Ishikawa (cell line): ENCODE data around the gene CAMK2D.

Source experiments
- CREB1 ChIP-seq: IDR thresholded peaks from 2 replicates; pipeline ENCODE4 v1.6.1; 2012; ENCODE audit warnings: low read depth
- EGR1 ChIP-seq: IDR thresholded peaks from 2 replicates; pipeline ENCODE4 v1.6.1; 2012
- EP300 ChIP-seq: IDR thresholded peaks from 2 replicates; pipeline ENCODE4 v1.6.1; 2012; ENCODE audit warnings: borderline replicate concordance
- FOXM1 ChIP-seq: IDR thresholded peaks from 2 replicates; pipeline ENCODE4 v1.6.1; 2012; ENCODE audit warnings: low read depth, borderline replicate concordance
- NFIC ChIP-seq: IDR thresholded peaks from 2 replicates; pipeline ENCODE4 v1.6.1; 2012
- RAD21 ChIP-seq: IDR thresholded peaks from 2 replicates; pipeline ENCODE4 v1.6.1; 2012; ENCODE audit warnings: low read depth
- REST ChIP-seq: IDR thresholded peaks from 2 replicates; pipeline ENCODE4 v1.6.1; 2012; ENCODE audit warnings: low read depth, mild to moderate bottlenecking
- TAF1 ChIP-seq: IDR thresholded peaks from 2 replicates; pipeline ENCODE4 v1.6.1; 2012; ENCODE audit warnings: low read depth, mild to moderate bottlenecking
- TCF12 ChIP-seq: IDR thresholded peaks from 2 replicates; pipeline ENCODE4 v1.6.1; 2012; ENCODE audit warnings: low read depth
- TEAD4 ChIP-seq: IDR thresholded peaks from 2 replicates; pipeline ENCODE4 v1.6.1; 2012
- YY1 ChIP-seq: IDR thresholded peaks from 2 replicates; pipeline ENCODE4 v1.6.1; 2012; ENCODE audit warnings: low read depth
- ZBTB7A ChIP-seq: IDR thresholded peaks from 2 replicates; pipeline ENCODE4 v1.6.1; 2012; ENCODE audit warnings: low read depth
- TF ChIP-seq, protein P1 (sequence below): IDR thresholded peaks from 2 replicates; pipeline ENCODE4 v1.6.1; 2012
- TF ChIP-seq, protein P2 (sequence below): IDR thresholded peaks from 2 replicates; pipeline ENCODE4 v1.6.1; 2012

GRCh38 chr4:113410686-113411085 is 350.9 kb downstream of the CAMK2D start:
- TF ChIP-seq, protein P1, sequence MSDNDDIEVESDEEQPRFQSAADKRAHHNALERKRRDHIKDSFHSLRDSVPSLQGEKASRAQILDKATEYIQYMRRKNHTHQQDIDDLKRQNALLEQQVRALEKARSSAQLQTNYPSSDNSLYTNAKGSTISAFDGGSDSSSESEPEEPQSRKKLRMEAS, result no peak
- TF ChIP-seq FOXM1 (no peak), ZBTB7A (no peak), EP300 (no peak), TEAD4 (no peak), NFIC (no peak), REST (no peak), RAD21 (no peak), EGR1 (no peak), CREB1 (no peak), YY1 (no peak), TCF12 (no peak), TAF1 (no peak)
- TF ChIP-seq, protein P2, sequence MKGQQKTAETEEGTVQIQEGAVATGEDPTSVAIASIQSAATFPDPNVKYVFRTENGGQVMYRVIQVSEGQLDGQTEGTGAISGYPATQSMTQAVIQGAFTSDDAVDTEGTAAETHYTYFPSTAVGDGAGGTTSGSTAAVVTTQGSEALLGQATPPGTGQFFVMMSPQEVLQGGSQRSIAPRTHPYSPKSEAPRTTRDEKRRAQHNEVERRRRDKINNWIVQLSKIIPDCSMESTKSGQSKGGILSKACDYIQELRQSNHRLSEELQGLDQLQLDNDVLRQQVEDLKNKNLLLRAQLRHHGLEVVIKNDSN, result no peak
